Neural progenitor cell (in vitro differentiated cells): ENCODE measurements around the gene C2CD3. TPM values are rescaled to one million over a fixed set of nuclear protein-coding genes. Genes with fewer than 3 reads are reported as not detected.

Experiments used
- DNase-seq: peaks from one replicate; pipeline ENCODE4 v3.0.0-alpha.2; 2016; ENCODE audit warnings: low spot score
- H2AFZ ChIP-seq: fragments of 200-600 bp; sonication (generic); replicated peaks from 2 replicates; pipeline ENCODE4 v1.6.1; 2016; ENCODE audit warnings: antibody characterized with exemption
- H3F3A ChIP-seq: fragments of 200-600 bp; sonication (generic); 2 replicates; pipeline ENCODE4 v1.6.1; 2016; ENCODE audit warnings: antibody characterized with exemption, low read depth
- H3K27ac ChIP-seq: fragments of 200-600 bp; sonication (generic); 2 replicates; pipeline ENCODE4 v1.5.1; 2016; ENCODE audit warnings: mild to moderate bottlenecking
- H3K27me3 ChIP-seq: fragments of 200-600 bp; sonication (generic); 2 replicates; pipeline ENCODE4 v1.6.1; 2016; ENCODE audit warnings: mild to moderate bottlenecking, moderate library complexity
- H3K36me3 ChIP-seq: fragments of 200-600 bp; sonication (generic); 2 replicates; pipeline ENCODE4 v1.5.1; 2016
- H3K4me1 ChIP-seq: fragments of 200-600 bp; sonication (generic); 2 replicates; pipeline ENCODE4 v1.6.1; 2016; ENCODE audit warnings: mixed run types
- H3K4me2 ChIP-seq: fragments of 200-600 bp; sonication (generic); 2 replicates; pipeline ENCODE4 v1.6.1; 2016
- H3K4me3 ChIP-seq: fragments of 200-600 bp; sonication (generic); 2 replicates; pipeline ENCODE4 v1.5.1; 2016
- H3K79me2 ChIP-seq: fragments of 200-600 bp; sonication (generic); 2 replicates; pipeline ENCODE4 v1.6.1; 2016; ENCODE audit warnings: low read depth
- H3K9ac ChIP-seq: fragments of 200-600 bp; sonication (generic); 2 replicates; pipeline ENCODE4 v1.6.1; 2016
- H3K9me3 ChIP-seq: fragments of 200-600 bp; sonication (generic); 2 replicates; pipeline ENCODE4 v1.5.1; 2016; ENCODE audit warnings: low read depth
- H4K20me1 ChIP-seq: fragments of 200-600 bp; sonication (generic); 2 replicates; pipeline ENCODE4 v1.6.1; 2016; ENCODE audit warnings: low read depth
- H3K27ac Mint-ChIP-seq: 3 replicates; pipeline ENCODE4 v1.8.0; 2021; ENCODE audit warnings: mixed read lengths
- H3K27me3 Mint-ChIP-seq: 2 replicates; pipeline ENCODE4 v1.8.0; 2022; ENCODE audit warnings: low read depth, mild to moderate bottlenecking, inconsistent platforms, moderate library complexity, mixed read lengths; ENCODE audit not compliant: insufficient read depth
- H3K36me3 Mint-ChIP-seq: 3 replicates; pipeline ENCODE4 v1.8.0; 2021; ENCODE audit warnings: mixed read lengths
- H3K4me1 Mint-ChIP-seq: 3 replicates; pipeline ENCODE4 v1.8.0; 2021; ENCODE audit warnings: mixed read lengths
- H3K4me3 Mint-ChIP-seq: 3 replicates; pipeline ENCODE4 v1.8.0; 2021; ENCODE audit warnings: mild to moderate bottlenecking, moderate library complexity, mixed read lengths
- H3K9me3 Mint-ChIP-seq: 3 replicates; pipeline ENCODE4 v1.8.0; 2020; ENCODE audit warnings: mixed read lengths
- EZH2 ChIP-seq: fragments of 200-600 bp; sonication (generic); IDR thresholded peaks from 2 replicates; pipeline ENCODE4 v1.6.1; 2017; ENCODE audit warnings: antibody characterized with exemption, mild to moderate bottlenecking, moderate library complexity
- EZH2phosphoT487 ChIP-seq: fragments of 200-600 bp; sonication (generic); IDR thresholded peaks from 2 replicates; pipeline ENCODE4 v1.6.1; 2017; ENCODE audit warnings: antibody characterized with exemption
- total RNA-seq: library from RNA; depleted of rRNA; stranded (reverse); fragments of >200 nt; gene quantifications from 2 replicates; pipeline ENCODE4 v1.2.3, GENCODE V29; 2015; ENCODE audit warnings: low replicate concordance
- TF ChIP-seq, protein P1 (sequence below): fragments of 200-600 bp; sonication (generic); IDR thresholded peaks from 2 replicates; pipeline ENCODE4 v1.5.1; 2017; ENCODE audit warnings: antibody characterized with exemption, mild to moderate bottlenecking

C2CD3 gene
- total RNA-seq, 1 donor from 2014 or later = 19.6 TPM

DNA sequence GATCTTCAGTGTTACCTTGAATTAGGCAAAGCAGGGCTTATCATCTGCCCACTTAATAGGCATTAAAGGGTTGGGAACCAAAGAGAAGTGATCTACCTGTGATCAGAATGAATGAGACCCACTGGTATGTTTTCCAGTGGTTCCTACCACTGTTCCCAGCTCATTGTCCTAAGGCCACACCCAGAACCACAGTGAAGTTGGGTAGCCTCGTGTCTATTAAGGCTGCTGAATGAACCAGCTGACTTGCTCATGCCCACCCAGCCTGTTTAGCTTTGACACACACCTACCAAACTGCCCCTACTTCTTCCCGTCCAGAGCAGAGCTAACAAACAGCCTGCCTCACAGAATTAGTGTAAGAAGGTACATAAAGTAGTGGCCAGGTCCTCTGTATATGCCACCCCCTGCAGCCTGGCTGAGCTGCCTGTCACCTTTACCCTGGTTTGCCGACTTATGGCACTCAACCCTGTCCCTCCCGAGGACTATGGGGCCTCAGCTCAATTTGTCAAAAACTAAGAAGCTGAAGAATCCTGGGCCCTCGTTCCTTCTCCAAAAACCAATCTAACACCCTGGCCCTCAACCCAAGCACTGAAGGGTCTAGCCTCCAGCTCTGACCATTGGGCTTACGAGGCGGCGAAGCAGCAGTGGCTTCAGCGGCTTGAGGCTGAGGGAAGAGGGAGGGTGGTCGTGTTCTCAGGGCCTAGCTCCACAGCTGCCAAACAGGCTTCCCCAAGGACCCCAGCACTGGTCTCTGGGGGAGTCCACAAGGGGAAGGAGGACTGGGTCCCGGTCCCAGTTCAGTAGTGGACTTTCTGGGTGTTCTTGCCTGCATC, 198.0 kb downstream of the C2CD3 start:
- Histone ChIP-seq H3K4me3 (no peak overlapping the region), H3K79me2 (no peaks in the 10 kb centered on the region), H3K4me2 (no peak overlapping the region), H3K9ac (no peak overlapping the region), H3K9me3 (no peaks in the 10 kb centered on the region), H3F3A (peaks cover 26% of the 10 kb centered on the region), H3K4me1 (no peaks in the 10 kb centered on the region), H3K27ac (peak overlapping the region; percentile 29), H3K27me3 (no peaks in the 10 kb centered on the region), H3K36me3 (peaks cover 4% of the 10 kb centered on the region), H2AFZ (no peak overlapping the region), H4K20me1 (peaks cover 8% of the 10 kb centered on the region)
- Mint-ChIP-seq H3K27ac (no peak overlapping the region), H3K4me3 (no peak overlapping the region), H3K4me1 (no peaks in the 10 kb centered on the region), H3K36me3 (peaks cover 15% of the 10 kb centered on the region), H3K9me3 (no peaks in the 10 kb centered on the region), H3K27me3 (peaks cover 8% of the 10 kb centered on the region)
- DNase-seq = no peak
- TF ChIP-seq EZH2 = no peak
- no peak for TF ChIP-seq EZH2phosphoT487
- TF ChIP-seq, protein P1, sequence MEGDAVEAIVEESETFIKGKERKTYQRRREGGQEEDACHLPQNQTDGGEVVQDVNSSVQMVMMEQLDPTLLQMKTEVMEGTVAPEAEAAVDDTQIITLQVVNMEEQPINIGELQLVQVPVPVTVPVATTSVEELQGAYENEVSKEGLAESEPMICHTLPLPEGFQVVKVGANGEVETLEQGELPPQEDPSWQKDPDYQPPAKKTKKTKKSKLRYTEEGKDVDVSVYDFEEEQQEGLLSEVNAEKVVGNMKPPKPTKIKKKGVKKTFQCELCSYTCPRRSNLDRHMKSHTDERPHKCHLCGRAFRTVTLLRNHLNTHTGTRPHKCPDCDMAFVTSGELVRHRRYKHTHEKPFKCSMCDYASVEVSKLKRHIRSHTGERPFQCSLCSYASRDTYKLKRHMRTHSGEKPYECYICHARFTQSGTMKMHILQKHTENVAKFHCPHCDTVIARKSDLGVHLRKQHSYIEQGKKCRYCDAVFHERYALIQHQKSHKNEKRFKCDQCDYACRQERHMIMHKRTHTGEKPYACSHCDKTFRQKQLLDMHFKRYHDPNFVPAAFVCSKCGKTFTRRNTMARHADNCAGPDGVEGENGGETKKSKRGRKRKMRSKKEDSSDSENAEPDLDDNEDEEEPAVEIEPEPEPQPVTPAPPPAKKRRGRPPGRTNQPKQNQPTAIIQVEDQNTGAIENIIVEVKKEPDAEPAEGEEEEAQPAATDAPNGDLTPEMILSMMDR = no peak

GRCh38 chr11:73972187-73972586, 198.6 kb downstream of the C2CD3 start:
- H3K4me1 ChIP-seq = no peaks in the 10 kb centered on the region
- no peak overlapping the region for H3K4me3 ChIP-seq
- Mint-ChIP-seq H3K36me3 (peaks cover 9% of the 10 kb centered on the region), H3K4me3 (no peak overlapping the region), H3K27me3 (peaks cover 8% of the 10 kb centered on the region), H3K9me3 (no peaks in the 10 kb centered on the region), H3K4me1 (no peaks in the 10 kb centered on the region), H3K27ac (no peak overlapping the region)
- TF ChIP-seq EZH2phosphoT487 (no peak), EZH2 (no peak)
- TF ChIP-seq, protein P1 = no peak
- no peak overlapping the region for H3K9ac ChIP-seq
- peaks cover 4% of the 10 kb centered on the region for H3K36me3 ChIP-seq
- H4K20me1 ChIP-seq = peaks cover 8% of the 10 kb centered on the region
- peaks cover 24% of the 10 kb centered on the region for H3F3A ChIP-seq
- H2AFZ ChIP-seq = no peak overlapping the region
- no peaks in the 10 kb centered on the region for H3K79me2 ChIP-seq
- no peaks in the 10 kb centered on the region for H3K27me3 ChIP-seq
- H3K27ac ChIP-seq = no peak overlapping the region
- DNase-seq = no peak
- H3K9me3 ChIP-seq = no peaks in the 10 kb centered on the region
- no peak overlapping the region for H3K4me2 ChIP-seq

DNA sequence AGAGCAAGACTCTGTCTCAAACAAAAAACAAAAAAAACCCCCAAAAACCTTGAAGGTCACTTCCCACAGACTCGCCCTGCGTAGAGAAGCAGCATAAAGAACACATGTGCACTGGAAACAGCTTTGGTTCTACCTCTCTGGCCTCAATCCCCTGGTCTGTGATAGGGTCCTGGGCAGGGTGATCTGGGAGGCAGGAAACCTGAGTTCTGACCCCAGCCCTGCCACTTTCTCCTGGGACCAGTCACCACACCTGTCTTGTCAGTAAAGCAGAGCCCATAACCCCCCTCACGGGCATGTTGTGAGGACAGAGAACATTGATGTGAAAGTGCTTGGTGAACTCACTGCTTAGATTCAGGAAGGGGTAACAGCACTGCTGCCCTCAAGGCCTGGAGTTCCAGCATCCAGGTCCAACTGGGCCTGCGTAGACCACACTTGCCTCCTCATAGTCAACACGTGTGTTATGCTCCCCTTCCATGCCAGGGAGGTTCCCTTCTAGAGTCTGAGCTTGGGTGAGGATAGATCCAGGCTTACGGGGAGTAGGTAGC, 199.6 kb downstream of the C2CD3 start:
- H3K36me3 ChIP-seq = peaks cover under 1% of the 10 kb centered on the region
- Mint-ChIP-seq H3K4me3 (no peak overlapping the region), H3K27me3 (peaks cover 5% of the 10 kb centered on the region), H3K9me3 (no peaks in the 10 kb centered on the region), H3K36me3 (peaks cover 4% of the 10 kb centered on the region), H3K4me1 (no peaks in the 10 kb centered on the region), H3K27ac (no peak overlapping the region)
- H3F3A ChIP-seq = peaks cover 21% of the 10 kb centered on the region
- H2AFZ ChIP-seq = no peak overlapping the region
- H3K27ac ChIP-seq = no peak overlapping the region
- H3K27me3 ChIP-seq = no peaks in the 10 kb centered on the region
- peaks cover 8% of the 10 kb centered on the region for H4K20me1 ChIP-seq
- no peaks in the 10 kb centered on the region for H3K4me1 ChIP-seq
- no peak for DNase-seq
- H3K9ac ChIP-seq = no peak overlapping the region
- no peak overlapping the region for H3K4me2 ChIP-seq
- no peak overlapping the region for H3K4me3 ChIP-seq
- no peaks in the 10 kb centered on the region for H3K9me3 ChIP-seq
- TF ChIP-seq EZH2phosphoT487 = no peak
- no peak for TF ChIP-seq EZH2
- TF ChIP-seq, protein P1 = no peak
- no peaks in the 10 kb centered on the region for H3K79me2 ChIP-seq
